NT2/D1 (cell line): Measurements from ENCODE around the gene RBMS3.

Experiments used
- DNase-seq: peaks from one replicate; pipeline ENCODE4 v3.0.0-alpha.2; 2011; ENCODE audit warnings: low read depth, low spot score
- H3K27me3 ChIP-seq: 2 replicates; pipeline ENCODE4 v1.6.0; 2011; ENCODE audit warnings: mild to moderate bottlenecking; ENCODE audit not compliant: insufficient read length, insufficient read depth
- H3K36me3 ChIP-seq: 2 replicates; pipeline ENCODE4 v1.6.1; 2011; ENCODE audit warnings: mild to moderate bottlenecking, low read length, mixed read lengths; ENCODE audit not compliant: insufficient read depth, insufficient read length
- H3K4me1 ChIP-seq: 2 replicates; pipeline ENCODE4 v1.5.1; 2011; ENCODE audit not compliant: insufficient read depth, insufficient read length
- H3K4me3 ChIP-seq: 2 replicates; pipeline ENCODE4 v1.5.1; 2011; ENCODE audit warnings: low read depth; ENCODE audit not compliant: insufficient read length
- H3K9ac ChIP-seq: 2 replicates; pipeline ENCODE4 v1.6.0; 2011; ENCODE audit warnings: low read depth; ENCODE audit not compliant: insufficient read length
- H3K9me3 ChIP-seq: 2 replicates; pipeline ENCODE4 v1.5.1; 2011; ENCODE audit warnings: mild to moderate bottlenecking, low read length; ENCODE audit not compliant: insufficient read depth
- SUZ12 ChIP-seq: IDR thresholded peaks from 2 replicates; pipeline ENCODE4 v1.6.1; 2011; ENCODE audit not compliant: insufficient read length, insufficient read depth; ENCODE audit errors: extremely low read depth
- YY1 ChIP-seq: IDR thresholded peaks from 2 replicates; pipeline ENCODE4 v1.6.1; 2011; ENCODE audit not compliant: insufficient read length, insufficient read depth
- ZNF274 ChIP-seq: IDR thresholded peaks from 2 replicates; pipeline ENCODE4 v1.6.1; 2011; ENCODE audit warnings: mild to moderate bottlenecking, low read depth, low read length

Gene RBMS3

GRCh38 chr3:29409409-29409808 lies 128.5 kb downstream of the RBMS3 start:
- TF ChIP-seq SUZ12 (no peak), ZNF274 (no peak), YY1 (no peak)
- no peak for DNase-seq
- H3K4me1 ChIP-seq, result no peaks in the 10 kb centered on the region
- H3K9me3 ChIP-seq, result no peaks in the 10 kb centered on the region
- H3K36me3 ChIP-seq, result no peaks in the 10 kb centered on the region
- no peak overlapping the region for H3K4me3 ChIP-seq
- no peak overlapping the region for H3K9ac ChIP-seq
- no peaks in the 10 kb centered on the region for H3K27me3 ChIP-seq

- H3K36me3 ChIP-seq, result no peaks in the 10 kb centered on the region
- no peak overlapping the region for H3K9ac ChIP-seq
- H3K9me3 ChIP-seq, result no peaks in the 10 kb centered on the region
- H3K27me3 ChIP-seq, result no peaks in the 10 kb centered on the region
- no peaks in the 10 kb centered on the region for H3K4me1 ChIP-seq
- no peak for TF ChIP-seq YY1
- no peak for TF ChIP-seq SUZ12
- TF ChIP-seq ZNF274, result no peak
- H3K4me3 ChIP-seq, result no peak overlapping the region
- no peak for DNase-seq
Observed at GRCh38 chr3:29410220-29410619, 129.3 kb downstream of the RBMS3 start.

- no peak for TF ChIP-seq SUZ12
- no peak for TF ChIP-seq YY1
- no peak for TF ChIP-seq ZNF274
- Histone ChIP-seq H3K9ac (no peak overlapping the region), H3K27me3 (no peaks in the 10 kb centered on the region), H3K4me3 (no peak overlapping the region), H3K36me3 (no peaks in the 10 kb centered on the region), H3K9me3 (no peaks in the 10 kb centered on the region), H3K4me1 (no peaks in the 10 kb centered on the region)
- DNase-seq, result no peak
Observed at GRCh38 chr3:29410660-29411405, 130.0 kb downstream of the RBMS3 start.

- Histone ChIP-seq H3K4me3 (no peak overlapping the region), H3K9ac (no peak overlapping the region), H3K4me1 (no peaks in the 10 kb centered on the region), H3K36me3 (no peaks in the 10 kb centered on the region), H3K27me3 (no peaks in the 10 kb centered on the region), H3K9me3 (no peaks in the 10 kb centered on the region)
- DNase-seq, result no peak
- TF ChIP-seq ZNF274, result no peak
- no peak for TF ChIP-seq SUZ12
- no peak for TF ChIP-seq YY1
Observed at GRCh38 chr3:29412110-29412509, 131.2 kb downstream of the RBMS3 start.

- no peak for TF ChIP-seq YY1
- no peak for TF ChIP-seq ZNF274
- TF ChIP-seq SUZ12, result no peak
- H3K4me3 ChIP-seq, result no peak overlapping the region
Observed at GRCh38 chr3:29414468-29415224, 133.8 kb downstream of the RBMS3 start.

GRCh38 chr3:29415482-29416223 lies 134.8 kb downstream of the RBMS3 start:
- H3K4me3 ChIP-seq, result no peak overlapping the region
- no peak for DNase-seq
- TF ChIP-seq ZNF274 (no peak), SUZ12 (no peak), YY1 (no peak)
- H3K4me1 ChIP-seq, result no peaks in the 10 kb centered on the region
- H3K36me3 ChIP-seq, result no peaks in the 10 kb centered on the region
- no peaks in the 10 kb centered on the region for H3K9me3 ChIP-seq
- H3K9ac ChIP-seq, result no peak overlapping the region
- H3K27me3 ChIP-seq, result no peaks in the 10 kb centered on the region

More at GRCh38 chr3:29414468-29415224, 133.8 kb downstream of the RBMS3 start:
- Histone ChIP-seq H3K4me1 (no peaks in the 10 kb centered on the region), H3K9ac (no peak overlapping the region), H3K36me3 (no peaks in the 10 kb centered on the region), H3K9me3 (no peaks in the 10 kb centered on the region), H3K27me3 (no peaks in the 10 kb centered on the region)
- no peak for DNase-seq
